ENCODE measurements around the gene SLCO2A1.

SLCO2A1 gene

DNA sequence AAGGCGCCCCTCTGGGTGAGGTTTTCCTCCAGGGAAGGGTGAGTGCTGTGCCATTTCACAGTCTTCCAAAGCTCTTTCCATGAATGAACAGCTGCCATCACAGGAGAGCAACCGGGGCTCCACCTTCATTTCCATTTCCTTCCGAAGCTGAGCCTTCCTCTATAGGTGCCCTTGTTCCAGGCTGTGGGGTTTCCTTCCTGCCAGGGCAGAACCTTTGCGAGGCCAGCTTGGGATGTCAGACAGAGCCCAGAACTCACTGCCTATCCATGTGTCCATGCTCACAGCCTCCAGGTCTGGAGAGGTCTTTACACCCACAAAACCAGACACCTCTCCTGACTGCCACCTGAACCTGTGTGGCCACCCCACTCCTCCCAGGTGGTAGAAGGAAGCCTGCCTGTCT lies 49.2 kb downstream of the SLCO2A1 start:
- no peak for DNase-seq (ENCODE audit: low read depth)

DNA sequence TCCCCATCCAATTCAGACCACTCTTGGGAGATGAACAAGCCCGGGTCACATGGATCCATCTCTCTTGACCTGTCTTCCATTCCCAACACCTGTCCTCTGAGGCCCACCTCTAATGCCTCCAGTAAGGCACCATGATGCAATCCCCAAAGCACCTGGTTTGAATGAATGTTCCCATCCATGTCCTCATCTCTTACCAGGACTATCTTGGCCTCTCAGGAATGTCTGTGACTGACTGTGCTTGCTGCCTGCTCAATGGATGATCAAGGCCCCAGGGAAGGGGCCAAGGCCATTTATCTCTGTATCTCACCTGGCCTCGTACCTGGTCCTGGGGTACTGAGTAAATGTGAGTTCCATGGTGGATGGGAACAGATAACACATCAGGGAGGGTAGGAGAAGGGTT lies 49.7 kb downstream of the SLCO2A1 start:
- DNase-seq (ENCODE audit: low read depth): no peak

DNA sequence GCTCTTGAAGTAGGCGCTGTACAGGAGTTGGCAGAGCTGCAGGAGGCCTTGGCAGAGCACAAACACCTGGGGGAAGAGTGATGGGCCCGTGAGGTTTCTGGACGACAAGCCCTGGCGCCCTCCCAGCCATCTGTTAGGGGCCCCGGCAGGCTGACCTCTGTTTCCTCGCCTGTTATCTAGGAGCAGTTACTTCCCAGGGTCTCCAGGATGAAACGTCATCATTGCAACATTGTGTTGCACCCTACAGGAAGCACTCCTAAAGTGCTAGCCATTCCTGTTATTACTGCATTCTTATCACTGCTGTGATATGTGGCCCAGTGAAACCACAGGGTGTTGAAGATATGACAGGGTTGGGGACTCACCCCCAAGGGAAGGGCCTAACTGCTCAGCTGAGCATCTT lies 50.2 kb downstream of the SLCO2A1 start:
- no peak for DNase-seq (ENCODE audit: low read depth)

DNA sequence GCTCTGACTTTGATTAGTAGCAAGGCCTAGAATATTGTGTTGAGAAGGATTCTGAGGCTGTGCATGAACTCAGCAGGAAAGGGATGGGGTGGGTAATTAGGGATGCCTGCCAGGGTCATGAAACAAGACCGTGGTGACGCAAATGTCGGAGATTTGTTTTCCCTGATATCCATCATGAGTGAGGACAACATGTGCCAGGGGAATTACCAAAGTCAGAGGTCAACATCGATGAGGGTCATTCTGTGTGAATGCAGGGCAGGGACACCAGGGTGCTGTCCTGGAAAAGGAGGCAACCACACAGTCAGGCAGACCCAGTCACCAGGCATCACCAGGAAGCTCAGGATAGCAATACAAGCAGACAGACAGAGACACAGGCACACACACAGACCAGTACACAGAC lies 52.2 kb downstream of the SLCO2A1 start:
- no peak for DNase-seq (ENCODE audit: low read depth)

DNA sequence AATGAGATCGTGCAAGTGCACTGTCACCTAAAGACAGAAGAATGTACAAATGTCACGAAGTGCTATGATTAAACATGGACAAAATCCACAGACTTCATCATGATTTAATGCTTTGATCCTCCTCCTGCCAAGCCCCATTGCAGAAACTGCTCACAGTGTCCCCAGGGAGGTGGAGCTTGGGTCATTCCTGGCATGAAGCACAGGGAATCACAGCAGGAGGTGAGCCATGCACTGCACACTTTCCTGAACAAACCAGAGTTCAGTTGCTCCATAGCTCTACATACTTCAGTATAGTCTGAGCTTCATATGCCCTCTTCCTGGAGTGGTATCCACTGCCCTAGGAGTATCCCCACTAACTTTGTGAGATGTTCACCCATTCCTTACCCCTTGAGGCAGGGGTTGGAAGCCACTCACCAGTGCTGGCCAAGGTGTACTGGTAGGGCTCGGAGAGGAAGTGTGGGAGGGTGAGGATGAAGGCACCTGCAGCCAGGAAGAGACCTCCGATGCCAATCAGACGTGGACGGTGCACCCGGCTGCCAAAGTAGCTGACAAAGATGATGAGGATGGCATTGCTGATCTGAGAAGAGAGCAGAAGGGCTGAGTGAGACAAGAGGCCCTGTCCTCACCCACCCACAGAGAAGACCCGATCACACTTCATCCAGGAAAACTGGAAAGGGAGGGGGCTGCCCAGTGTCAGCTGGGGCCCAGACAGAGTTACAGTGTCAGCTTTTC lies 56.3 kb downstream of the SLCO2A1 start:
- DNase-seq (ENCODE audit: low read depth): no peak

DNA sequence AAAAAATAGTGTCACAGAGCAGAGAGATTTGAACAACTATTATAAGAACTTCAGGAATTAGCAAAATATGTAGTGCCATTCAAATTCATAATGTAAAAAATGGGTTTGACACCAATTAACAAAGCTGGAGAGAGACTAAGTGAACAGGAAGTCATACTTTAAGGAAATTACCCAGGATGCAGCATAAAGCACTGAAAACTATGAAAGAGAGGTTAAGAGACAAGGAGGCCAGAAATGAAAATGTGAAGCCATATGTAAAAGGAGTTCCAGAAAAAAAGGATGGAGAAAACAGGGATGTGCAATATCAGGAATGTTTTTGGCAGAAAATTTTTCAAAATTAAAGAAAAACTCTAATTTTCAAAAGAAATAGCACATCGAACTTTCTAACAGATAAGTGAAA lies 57.6 kb downstream of the SLCO2A1 start:
- no peak for DNase-seq (ENCODE audit: low read depth)

DNA sequence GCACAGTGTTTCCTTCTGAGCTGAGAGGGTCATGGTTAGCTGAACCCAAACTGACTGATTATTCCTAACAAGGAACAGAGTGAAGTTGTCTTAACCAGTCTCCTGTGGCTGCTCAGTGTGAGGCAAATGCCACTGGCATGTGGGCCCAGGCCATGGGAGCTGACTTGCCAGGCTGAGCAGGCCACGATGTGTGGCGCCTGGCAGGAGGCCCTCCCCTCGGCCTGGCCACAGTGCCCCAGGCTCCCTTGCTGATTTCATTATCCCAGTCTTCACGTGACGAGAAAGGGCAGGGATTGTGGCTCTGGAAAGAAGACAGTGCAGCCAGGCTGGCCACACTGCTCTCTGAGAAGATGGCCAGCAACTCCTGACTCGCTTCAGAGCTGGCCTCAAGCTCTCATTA lies 58.8 kb downstream of the SLCO2A1 start:
- no peak for DNase-seq (ENCODE audit: low read depth)

DNA sequence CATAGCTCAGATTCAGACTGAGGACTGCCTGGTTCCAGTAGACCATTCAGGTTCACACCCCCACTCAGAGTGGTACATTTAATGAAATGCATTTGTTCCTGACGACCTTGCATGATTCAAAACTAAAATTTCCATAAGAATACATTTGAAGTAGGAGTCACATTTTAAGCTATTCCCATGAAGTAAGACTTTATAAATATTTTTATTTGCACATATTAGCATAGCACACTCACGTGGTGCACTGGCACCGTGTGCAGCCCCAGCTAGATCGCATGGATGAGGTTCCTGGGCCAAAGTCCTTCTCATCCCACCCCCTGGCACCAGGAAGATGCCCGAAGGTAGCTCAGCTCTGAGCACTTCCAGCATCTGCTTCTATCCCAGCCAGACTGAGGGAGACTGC lies 59.4 kb downstream of the SLCO2A1 start:
- no peak for DNase-seq (ENCODE audit: low read depth)

DNA sequence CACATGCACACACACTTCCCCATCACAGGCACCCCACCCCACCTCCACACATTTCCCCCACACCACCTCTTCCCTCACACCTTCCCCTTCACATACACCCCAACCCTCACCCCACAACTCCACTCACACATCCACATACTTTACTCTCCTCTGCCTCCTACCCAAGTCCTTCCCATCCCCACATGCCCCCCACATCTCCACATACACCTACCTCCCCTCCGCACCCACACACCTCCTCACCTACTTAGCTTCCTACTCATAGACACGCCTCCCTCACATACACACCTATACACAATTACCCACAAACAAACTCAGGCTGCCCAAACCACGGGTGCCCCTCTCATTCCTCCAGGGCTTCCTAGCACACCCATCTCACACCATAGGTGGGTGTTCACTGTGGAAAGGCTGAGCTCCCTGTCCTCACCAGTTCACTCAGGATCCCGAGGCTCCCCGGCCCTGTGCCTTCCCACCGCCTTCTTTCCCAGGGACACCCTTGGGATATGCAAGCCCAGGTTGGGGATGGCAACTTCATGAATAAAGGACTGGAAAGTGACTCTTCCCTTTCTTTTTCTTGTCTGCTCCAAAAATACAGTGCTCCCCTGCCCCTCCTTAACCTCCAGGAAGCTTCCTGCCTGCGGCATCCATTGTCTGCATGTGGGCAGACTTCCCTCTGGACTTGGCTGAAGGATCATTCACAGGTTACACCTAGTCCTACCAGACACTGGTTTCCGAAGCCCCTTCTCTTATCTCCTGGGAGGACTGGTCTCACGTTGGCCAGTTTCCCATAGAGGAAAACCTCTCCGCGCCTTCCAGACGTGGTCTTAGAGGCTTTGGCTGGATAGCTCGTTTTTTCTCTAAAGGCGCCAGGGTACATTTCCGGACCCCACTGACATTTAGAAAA lies 61.5 kb downstream of the SLCO2A1 start:
- no peak for DNase-seq (ENCODE audit: low read depth)

DNA sequence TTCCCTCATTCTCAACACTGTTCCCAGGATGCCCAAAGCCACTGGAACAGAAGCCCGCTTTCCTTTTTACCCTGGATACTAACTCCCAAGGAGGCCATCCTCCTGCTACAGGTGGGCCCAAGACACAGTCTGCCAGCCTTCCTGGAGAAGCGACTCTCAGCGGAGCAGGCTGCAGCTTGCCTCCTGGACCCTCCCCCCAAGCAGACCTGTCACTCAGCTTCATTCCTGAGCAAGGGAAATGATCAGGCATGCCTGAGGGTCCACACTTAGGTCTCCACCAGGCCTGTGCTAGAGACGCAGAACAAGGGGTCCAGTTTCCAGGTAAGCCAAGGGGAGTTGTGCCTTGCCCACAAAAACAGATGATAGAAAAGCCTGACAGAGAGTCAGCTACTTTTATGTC lies 62.8 kb downstream of the SLCO2A1 start:
- no peak for DNase-seq (ENCODE audit: low read depth)

DNA sequence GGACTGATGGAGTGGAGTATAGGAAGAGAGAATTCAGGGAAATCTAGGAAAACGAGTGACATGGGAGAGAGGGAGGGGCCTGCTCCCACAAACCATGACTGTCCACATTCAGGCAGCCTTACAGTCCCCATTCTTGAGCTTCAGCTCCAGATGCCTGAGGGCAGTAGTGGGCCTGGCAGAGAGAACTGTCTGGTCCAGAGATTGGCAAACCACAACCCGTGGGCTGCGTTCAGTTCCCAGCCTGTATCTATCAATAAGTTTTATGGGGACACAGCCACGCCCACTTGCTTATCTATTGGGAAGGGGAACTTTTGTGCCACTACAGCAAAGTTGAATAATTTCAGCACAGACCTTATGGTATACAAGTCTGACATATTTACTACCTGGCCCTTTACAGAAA lies 63.8 kb downstream of the SLCO2A1 start:
- DNase-seq (ENCODE audit: low read depth): no peak

DNA sequence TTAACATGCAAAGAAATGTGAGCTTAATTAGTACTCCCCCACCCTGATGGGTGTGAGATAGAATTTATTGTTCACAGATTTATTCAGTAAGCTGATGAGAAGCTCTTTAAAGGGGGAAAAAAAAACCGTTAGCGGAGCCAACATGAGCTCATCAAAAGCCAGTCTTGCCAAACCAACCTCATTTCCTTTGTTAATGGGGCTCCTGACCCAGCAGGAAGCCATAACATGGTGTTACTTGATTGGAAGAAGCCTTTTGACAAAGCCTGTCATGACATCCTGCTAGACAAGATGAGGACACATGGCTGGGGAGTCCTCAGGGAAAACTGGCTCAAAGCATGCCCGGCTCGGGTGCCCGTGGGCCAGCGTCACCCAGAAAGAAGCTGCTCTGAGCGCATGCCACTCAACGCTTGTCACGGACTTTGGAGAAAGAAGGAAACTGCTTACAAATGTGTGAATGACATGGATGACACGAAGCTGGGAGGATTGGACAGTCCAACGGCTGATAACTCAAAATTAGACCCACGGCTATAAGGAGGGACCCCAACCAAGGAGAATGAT lies 64.6 kb downstream of the SLCO2A1 start:
- no peak for DNase-seq (ENCODE audit: low read depth)

DNA sequence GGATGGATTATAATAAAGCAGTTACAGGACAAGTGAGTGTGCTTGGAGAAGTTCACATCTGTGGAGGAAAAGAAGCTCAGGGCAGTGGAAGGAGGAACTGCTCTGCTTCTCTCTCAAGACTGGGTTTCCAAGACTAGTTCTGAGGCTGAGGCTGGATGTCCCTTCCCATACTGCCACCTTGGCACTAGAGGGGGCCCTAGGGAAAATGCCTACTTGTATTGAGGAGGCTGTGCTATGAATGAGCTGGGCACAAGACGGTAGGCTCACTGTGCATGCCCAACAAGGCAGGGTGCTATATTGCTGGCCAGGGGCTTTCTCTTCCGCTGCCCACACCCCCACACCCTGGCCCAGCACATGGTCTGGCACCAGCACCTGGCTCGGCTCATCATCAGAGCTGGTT lies 65.2 kb downstream of the SLCO2A1 start:
- no peak for DNase-seq (ENCODE audit: low read depth)

DNA sequence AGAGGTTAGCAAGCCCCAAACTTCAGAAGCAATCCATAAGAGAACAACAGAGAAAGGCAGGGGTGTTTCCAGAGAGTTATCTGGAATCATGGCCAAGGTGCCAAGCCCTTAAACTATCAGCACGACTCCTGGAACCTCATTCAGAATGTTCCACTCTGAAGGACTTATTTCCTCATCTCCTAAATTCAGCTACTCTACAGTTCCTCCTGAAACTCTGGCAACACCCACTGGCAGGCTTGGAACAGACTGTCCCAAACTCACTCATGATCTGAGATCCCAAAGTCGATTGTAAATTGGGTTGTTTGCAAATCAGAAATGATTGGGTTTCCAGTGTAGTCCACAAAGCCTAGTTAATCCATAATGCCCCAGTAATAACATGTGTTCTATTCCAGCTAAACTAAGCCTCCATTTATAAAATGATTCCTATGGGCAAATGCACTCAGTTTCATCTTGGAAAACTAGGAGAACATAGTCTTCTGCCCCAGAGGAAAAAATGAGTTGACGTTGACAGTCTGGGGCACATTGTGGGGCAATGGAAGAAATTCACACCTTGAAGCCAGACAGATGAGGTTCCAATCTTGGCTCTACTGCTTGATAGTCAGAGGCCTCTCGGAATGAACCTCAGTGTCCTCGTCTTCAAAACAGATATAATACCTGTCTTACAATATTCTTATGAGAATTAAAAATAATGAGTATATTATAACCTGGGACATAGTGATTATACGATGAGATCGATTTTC lies 65.9 kb downstream of the SLCO2A1 start:
- DNase-seq (ENCODE audit: low read depth): no peak

DNA sequence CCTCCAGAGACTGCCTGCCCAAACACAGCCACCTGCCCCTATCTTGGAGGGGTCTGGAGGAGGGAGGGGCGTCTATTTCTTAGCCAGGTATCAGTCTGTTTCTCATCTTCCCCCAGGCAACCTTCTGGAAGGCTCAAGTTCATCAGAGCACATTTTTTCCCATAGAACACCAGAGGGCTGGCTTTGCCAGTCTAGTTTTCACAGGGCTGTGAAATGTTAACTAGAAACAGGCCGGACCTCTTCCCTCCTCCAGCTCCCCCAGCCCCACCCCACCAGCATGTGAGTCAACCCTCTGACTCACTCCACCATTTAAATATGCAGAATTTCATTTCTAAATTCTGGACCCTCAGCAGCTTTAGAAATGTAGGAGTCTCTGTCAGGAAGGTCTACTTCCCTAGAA lies 66.9 kb downstream of the SLCO2A1 start:
- DNase-seq (ENCODE audit: low read depth): peak; percentile 42

DNA sequence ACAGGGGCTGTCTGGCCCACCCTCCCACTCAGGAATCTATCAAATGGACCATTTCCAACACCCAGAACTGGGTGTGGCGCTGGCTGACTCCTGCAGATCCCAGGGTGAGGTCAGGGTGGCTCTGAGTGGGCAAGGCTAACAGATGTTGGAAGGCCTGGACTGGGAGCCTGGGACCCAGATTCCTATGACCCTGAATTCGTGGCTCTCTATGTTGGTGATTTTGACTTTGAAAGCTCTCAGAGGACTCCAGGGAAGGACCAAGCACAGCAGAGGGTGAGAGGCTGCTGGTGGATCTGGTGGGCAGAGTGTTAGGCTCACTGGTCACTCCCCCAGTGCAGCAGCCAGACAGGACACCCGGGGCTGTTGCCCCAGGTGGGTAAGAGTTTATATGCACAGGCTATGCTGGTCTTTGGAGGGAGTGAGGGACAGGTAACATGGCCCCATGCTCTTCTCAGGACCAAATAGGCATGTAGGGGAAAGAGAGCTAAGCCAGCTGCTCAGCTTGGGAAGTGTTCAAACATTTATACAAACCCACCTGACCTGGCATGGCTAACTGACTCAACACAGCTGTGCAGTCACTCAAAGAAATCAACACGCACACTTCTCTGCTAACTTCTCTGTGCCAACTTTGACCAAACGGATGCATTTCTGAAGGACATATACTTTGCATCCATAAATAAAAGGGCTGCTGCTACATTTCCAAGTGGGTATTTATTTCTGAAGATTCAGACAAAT lies 71.5 kb downstream of the SLCO2A1 start:
- no peak for DNase-seq (ENCODE audit: low read depth)

DNA sequence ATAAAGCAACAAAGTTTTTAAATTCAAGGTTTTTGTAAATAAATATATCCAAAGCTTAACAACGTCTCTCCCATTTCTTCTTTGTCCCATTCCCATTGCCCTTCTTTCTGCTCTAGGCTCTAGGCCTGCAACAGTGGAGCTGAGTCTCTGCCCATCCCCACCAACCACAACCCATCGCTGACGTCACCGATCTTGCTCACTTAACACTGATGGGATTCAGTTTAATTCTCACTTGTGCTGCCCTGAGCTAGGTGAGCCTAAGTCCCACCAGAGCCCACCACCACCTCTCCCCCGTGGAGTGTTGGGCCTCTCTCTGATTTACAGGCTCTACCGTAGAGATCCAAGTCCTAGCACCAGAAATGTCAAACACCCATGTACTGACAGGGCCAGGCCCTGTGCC lies 72.7 kb downstream of the SLCO2A1 start:
- DNase-seq (ENCODE audit: low read depth): no peak

DNA sequence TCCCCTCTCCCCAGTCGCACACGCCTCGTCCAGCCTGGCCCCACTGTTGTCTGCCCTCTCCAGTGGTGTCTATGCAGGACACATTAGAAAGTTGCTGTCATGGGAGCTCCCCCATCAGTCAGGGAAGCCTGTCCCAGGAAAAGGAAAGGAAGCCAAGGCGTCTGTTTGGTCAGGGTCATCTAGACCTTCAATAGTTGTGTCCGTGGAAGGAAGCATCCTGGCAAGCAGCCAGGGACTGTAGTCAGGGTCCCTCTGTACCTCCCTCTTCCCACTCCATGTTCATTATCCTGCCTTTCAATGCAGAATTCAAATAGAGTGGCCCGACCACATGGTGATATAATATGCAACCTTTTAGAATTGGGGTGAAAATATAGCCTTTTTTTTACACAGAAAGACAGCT lies 73.4 kb downstream of the SLCO2A1 start:
- no peak for DNase-seq (ENCODE audit: low read depth)

DNA sequence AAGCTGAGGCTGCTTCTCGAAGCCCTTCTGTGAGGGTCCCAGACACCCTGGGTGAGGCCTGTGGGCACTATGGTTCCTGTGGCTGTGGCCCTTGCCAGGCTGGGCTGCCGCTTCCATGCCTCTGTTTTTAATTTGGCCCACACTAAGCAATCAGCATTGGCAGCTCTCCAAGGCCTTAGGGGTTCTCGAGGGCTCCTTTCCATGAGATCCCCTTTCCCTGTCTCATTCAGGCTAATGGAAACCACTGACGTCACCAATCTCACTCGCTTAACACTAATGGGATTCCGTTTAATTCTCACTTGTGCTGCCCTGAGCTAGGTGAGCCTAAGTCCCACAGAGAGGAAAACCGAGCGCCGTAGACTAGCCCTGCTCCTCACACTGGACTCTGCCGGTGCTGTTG lies 73.8 kb downstream of the SLCO2A1 start:
- no peak for DNase-seq (ENCODE audit: low read depth)

DNA sequence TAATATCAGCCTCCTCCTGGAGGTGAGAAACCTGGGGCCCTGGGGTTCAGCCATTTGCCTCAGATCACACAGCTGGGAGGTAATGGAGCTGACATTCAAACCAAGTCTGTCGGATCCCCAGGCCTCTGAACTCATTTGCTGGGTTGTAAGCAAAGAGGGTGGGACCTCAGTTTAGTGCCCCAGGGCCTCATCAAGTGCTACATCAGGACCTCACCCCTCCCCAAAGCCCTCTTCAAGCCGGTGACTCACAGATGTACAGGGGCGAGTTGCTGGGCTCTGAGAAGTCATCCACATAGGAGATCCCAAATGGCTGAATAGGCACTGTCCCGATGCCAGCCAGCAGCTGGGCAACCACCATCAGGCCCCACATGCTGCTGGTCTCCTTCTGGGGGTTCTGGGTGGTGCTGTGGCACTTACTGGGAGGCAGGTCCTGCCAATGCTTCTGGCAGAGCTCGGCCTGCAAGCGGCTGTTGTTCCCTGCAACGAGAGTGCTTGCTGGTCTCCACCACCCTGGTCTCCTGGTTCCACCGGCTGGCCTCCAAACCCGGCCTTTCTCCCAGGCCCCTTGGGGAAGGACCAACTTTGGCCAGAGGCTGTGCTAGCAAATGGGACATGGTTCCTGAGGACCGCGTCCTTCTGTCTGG lies 74.9 kb downstream of the SLCO2A1 start:
- DNase-seq (ENCODE audit: low read depth): no peak

DNA sequence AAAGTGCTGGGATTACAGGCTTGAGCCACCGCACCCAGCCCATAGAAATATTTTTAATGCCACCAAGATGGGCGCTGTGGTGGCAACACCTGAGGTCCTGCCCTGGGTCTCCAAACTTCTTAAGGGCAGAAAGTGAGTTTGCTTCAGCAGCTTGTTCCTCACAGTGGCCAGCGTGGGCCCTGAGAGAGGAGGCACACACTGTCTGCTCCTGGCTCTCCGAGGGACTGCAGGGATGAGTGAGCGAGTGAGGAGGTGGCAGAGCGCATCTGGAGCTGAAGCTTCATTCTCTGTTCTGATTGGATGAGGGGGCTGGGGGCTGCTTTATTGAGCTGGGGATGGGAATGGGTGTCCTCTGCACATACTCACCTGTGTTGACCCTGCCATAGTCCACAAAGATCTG lies 76.4 kb downstream of the SLCO2A1 start:
- no peak for DNase-seq (ENCODE audit: low read depth)

Data from HS-5 (cell line).